Embryonic facial prominence (tissue), 1 donor: ENCODE measurements around the gene FOXA1.

Source experiments
- DNase-seq: peaks from one replicate; pipeline ENCODE4 v3.0.0-alpha.2; 2016; ENCODE audit errors: extremely low spot score

The FOXA1 gene

DNA sequence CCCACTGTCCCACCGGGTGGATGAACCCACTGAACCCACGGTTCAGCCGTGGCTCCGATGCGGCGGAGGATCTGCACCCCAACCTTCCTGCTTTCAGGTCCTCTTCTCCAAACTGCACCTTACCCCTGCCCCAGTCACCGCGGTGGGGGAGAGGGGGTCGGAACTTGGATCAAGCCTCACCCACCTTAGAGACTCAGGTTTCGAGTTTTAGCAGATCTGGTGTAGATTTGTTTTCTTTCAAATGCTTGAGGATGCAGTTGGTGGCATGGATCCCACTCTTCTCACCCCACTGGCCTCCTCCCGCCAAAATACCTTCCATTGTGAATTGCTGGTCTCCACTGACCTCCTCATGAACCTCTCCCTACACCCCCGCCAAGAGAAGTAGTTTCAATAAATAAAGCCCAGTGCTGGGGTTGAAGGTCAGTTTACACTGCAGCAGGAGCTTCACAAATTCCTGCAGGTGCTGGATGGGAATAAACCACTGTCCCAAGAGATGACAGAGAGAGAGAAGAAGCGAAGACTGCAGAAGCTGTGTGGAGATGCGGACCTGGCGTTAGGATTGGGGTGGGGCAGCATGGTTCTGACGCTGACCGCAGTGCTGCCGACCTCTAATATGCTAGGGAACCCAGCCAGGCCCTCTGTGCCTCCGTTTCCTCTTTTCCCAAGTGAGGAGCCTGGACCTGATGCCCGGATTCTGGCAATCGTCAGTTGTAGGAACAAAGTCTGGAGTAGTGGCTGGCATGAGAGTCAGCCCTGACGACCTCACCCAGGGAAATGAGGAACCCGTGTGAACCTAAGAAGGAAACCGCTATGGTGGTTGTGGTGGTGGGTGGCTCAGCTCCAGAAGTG is 7.8 kb upstream of the FOXA1 start:
- no peak for DNase-seq

DNA sequence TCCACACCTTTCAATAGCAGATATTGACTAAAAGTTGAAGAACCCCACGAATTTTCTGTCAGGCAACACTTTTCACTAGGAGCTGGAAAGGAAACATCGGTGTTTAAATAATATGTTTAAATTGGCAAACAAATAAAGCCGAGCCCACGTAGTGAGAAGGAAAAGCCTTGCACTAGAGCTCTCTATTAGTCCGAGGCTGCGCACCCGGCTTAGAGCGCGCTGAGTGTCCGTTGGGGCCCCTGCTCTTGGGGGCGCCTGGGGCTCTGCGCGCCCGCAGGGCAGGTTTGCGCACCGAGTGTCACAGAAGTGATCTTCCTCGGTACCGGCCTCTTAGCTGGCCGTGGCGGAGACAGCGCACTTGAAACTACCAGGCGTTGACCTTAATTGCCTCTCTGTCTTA is 6.8 kb upstream of the FOXA1 start:
- no peak for DNase-seq

DNA sequence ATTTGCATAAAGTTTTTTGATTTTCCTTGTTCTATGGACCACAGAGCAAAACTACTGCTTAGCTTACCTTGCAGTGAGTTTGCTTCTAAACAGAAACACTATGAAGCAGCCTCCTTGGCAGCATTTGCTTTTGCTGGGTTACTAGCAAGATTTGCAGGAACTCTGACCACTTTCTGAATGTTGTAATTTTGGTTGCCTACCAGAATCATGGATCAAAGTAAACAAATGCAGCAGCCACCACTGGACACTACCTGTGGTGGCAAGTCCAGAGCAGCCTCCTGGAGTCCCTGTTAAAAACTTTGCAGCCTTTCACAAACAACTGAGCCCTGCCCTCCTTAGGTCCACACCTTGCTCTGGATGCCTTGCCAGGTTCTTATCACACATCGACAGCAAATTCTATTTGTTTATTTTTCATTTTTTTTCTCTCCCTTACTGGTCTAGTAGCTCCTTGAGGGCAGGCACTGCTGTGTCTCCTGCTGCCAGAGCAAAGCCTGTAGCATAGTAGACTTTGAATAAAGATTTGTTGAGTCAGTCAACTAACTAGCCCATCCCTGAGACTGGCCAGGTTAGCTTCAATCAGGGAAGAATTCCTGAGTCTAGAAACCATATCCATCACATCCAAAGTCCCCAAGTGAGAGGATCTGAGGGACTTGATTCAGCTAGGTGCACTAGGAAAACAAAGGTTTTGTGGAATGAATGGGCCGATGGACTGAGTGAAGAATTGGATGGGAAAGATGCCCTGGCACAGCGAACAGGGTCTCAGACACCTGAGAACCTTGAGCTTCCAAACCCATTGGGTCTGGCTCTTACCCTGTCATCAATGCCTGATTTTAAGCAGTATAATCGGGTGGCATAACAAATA is 6.1 kb upstream of the FOXA1 start:
- no peak for DNase-seq

DNA sequence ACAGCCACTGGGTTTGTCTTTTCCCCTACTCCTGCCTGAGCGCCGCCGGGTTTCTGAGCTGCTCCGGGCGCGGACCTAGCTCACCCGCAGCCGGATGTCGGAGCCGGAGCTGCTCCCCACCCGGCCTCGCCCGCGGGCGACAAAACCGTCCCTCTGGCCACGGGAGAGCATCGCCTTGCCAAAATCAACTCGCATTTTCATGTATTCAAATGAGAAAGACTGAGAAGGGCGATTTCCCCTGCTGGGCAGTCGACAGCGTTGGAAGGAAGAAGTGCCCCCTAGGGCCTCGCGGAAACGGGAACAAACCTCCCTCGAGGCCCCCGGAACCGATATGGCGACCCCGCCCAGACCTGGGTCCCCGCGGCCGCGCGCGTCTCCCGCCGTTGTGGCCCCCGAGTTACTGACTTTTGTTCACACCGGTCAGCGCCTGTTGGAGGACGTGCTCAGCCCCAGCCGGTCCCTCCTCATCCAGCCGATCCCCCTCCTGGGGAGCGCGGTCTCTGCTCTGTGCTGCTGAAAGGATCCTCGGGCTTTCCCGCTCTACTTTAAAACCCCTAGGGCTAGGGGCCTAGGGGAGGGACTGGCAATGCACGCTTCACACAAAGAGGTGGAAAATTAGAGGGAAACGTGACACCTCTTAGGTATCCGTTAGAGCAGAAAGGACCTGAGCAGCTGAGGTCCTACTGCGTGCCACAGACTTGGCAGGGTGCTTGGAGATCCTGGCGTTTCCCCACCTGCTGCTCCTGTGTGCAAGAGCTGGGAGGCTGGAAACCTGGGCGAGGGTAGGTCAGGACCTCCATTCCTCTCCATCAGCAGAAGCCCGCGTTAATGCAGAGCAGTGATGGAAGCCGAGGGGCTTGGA is 4.7 kb upstream of the FOXA1 start:
- no peak for DNase-seq

DNA sequence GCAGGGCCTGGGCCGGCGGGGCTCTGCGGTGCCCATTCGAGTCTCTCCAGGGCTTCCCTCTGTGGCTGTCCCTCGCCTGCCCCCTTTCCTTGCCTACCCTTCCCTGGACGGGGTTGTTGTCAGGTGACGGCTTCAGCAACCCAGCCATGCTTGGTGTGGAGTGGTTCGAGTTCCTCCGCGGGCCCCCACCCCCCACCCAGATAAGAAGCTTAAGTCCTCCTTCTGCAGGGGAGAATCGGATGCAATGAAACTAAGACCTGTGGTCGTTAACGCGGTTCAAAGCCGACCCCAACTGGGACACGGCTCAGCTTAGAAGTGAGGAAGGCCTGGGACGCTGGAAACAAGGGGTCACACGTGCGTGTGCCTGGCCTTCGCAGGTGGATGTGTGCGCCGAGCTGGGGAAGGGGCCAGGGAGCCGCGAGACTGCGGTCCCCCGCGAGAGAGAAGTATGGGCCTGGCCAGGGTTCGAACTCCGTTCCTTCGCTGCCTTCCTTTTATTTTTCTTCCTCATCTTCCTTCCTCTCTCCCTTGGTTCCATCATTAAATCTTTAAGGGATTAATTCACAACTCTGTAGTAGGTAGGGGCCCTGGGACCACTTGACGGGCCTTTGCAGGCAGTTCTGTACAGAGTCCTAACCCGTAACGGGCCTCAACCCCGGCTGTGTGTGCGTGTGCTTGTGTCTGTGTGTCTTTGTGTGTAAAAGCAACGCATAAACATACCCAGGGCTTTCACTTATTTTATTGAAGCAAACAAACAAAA is 3.9 kb upstream of the FOXA1 start:
- DNase-seq: no peak

DNA sequence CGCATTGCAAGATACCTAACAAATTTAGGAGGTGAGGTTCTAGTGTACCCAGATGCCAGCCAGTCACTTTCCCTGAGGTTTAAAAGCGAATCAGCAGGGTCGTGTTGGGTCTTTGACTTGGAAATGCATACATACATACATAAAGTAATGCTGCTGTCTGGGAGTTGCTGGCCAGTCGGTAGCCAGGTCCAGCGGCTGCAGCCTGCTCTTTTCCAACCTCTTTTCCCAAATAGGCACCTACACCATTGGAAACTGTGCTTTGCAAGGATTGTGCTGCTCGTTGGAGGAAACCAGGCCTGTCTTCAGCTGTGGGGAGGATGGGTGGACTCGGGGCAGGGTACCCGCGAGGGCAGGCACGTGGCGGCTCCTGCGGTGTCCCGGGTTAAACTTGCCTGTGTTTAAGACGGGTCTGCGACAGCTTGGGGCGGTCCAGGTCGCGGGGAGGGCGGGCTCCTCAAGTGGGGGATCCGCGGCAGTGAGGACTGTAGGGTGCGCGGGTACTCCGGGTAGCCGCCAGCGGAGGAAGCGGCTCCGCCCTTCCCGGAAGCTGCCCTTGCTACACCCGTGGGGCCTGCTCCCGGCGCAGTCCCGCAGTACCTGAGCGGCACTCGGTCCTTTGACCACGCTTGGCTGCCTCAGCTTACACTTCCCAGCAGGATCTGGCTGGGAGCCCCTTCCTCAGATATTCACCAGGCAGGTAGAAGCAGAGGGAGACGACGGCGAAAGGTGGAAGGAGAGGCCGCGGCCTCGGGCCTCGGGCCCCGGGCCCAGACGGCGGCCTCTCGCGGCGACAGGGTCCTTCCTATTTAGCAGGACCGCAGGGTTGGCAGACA is 3.1 kb upstream of the FOXA1 start:
- DNase-seq: no peak

DNA sequence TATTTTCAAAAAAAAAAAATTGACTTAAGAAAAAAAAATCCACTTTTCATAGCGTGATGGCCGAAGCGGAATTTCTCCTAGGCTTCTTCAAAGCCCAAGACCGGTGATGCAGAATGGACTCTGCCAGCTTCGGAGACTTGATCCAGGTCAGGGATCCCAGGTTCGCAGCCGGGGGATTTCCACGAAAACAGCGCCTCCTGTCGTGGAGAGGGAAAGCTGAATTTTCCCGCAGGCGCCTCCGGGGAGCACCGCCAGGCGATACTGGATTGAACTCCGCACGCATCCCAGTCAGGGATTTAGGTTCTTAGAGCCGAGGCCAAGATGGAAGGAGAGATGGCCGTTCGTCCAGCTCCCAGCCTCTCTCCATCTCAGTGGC is 2.5 kb upstream of the FOXA1 start:
- no peak for DNase-seq

DNA sequence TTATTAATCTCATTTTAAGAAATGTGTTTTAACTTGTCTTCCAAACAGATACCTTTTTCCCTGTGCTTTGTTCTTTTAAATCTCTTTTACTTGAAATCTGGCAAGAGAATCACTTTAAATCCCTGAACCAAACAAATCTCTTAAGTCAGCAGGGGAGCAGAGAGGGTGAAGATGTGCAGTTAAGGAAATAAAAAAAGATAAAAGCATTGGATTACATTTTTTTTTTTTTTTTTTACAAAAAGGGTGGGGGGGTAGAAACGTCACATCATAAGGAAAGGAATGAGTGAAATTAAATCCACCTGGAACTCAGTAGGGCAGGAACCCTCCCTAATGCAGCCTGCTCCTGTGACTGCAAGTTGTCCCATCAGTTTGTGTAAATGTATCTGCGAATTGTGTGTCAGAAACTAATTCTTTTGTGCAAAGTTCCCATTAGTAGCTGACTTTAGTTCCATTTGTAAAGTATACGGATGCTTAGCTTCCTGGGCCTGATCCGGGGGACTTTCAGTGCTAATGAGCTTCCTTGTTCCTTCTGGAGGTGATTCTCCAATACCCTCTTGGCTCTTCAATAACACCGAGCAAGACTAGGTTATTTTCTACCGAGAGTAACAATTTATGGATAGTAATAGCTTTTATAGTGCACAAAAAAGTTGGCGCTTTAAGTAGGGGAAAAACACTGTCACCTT is 1.9 kb upstream of the FOXA1 start:
- no peak for DNase-seq

DNA sequence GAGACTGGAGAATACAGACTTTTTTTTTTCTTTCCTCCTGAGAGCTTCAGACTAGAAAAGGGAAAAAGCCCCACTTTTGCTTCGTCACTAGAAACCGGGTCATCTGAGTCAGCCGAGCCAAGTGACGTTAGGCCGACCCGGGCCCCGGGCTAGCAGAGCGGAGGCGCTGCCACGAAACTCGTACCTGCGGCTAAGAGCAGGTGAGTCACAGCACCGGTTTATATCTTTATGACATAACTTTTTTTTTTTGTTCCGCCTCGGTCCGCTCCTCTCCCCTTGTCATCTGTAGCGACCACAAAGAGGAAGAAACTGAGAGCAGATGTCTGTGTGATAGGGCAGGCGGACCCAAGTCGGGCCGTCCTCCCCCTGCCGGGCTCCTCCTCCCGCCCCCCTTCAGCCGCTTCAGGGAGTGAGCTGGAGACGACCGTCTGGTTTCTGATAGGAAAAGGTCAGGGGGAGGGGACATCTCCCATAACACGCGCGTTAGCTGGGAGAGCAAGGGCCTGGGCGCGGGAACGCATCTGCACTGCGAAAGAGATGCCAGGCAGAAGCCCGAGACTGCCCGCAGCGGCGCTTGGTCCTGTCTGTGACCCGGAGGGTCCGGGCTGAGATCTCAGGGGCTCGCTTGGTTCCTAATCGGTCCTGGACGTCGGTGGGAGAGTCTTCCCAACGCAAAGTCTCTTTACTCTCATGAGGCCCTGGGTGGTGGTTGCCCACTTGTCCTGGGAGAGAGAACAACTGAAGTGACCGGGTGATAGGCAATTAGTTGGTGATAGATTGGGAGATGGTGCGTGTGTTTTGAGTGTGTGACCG is 966 bp upstream of the FOXA1 start:
- no peak for DNase-seq

DNA sequence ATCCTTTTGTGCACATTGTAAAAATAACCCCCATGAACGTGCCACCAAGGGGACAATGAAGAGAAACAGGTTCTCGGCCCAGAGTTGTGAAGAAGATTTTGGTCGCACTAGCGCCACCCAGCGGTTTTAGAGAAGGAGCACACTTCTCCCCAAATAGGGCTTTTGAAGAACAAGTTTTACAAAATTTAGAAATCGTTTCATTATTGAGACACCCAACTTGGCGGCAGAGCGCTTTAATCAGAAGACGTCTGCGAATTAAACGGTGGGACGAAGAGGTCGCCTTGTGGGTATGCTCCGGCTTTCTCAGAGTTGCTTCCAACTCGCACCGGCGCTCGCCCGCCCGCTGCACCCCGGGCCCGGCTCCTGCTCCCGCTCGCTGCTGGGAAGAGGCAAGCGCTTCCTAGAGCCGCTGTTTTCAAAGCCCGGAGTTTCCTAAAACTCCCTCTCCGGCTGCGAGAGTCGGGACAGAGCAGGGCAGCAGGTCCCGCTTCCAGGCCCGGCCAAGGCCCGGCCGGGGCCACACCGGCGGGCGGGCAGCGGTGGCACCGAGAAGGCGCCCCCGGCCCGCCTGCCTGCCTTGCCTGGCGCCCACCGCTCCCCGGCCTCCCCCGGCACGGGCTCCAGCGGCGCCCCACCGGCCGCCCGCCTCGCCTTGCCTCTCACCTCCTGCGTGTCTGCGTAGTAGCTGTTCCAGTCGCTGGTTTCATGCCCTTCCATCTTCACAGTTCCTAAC is 645 bp downstream of the FOXA1 start:
- DNase-seq: peak; percentile 65

DNA sequence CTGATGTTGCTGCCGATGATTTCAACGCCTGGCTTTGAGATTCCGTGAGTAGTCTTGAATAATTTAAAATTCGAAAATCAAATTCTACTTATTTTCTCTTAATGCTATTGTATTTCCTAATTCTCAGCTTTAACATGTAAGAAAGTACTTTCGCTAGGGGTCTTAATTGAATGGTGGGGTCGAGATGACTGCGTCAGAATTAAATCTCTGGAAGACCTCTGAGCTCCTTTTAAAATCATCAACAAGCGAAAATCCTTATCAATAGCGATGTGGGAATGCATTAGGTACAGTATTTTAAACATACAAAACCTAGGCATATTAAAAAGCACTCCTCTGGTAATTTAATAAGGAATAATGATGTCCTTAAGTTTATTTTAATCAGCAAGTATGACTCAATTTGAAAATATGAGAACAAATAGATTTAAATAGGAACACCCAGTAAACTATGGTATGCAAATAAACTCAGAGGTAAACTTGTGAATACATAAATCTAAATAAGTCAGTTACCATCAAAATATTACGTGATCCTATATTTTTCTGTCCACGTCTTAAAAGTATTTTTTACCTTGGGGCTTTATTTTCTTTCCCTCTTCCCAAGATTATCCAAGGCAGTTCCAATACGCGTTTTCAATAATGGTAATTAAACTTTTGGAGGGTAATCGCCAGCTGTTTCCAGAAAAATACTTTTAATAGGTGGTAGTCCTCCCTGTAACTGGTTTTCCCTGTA is 1.4 kb downstream of the FOXA1 start:
- DNase-seq: no peak

DNA sequence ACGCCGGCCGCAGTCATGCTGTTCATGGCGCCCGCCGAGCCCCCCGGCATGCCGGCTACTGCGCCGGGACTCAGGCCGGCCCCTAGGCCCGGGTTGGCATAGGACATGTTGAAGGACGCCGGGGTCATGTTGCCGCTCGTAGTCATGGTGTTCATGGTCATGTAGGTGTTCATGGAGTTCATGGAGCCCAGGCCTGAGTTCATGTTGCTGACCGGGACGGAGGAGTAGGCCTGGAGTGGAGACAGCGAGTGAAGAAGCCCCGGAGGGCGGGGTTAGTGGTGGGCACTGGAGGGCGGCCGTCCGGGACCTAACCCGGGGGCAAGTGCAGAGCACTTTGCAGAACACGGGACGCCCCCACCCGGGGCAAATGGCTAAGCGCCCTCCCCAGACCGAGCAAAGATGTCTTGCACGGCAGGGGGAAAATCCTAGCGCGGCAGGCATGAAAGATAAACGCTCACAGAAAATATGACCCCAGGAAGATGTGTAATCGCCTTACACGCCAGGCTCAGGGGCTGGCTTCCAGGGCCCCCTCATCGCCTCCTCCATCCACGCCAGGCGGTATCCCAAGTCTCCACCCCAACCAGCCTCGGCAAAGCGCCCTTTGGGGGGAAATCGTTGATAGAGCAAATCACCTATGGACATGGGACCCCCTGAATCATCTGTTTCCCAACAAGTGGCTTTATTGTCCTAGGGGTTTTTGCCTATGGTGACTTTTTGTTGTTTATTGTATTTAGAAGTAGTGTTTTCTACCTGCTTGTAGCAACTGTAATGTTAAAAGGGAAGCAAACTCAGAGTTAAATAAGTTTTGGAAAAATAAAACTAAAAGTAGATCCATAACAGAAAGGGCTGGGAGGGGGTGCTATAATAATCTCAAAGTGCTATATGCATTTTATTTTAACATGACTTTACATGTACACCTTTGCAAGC is 2.3 kb downstream of the FOXA1 start:
- DNase-seq: no peak

DNA sequence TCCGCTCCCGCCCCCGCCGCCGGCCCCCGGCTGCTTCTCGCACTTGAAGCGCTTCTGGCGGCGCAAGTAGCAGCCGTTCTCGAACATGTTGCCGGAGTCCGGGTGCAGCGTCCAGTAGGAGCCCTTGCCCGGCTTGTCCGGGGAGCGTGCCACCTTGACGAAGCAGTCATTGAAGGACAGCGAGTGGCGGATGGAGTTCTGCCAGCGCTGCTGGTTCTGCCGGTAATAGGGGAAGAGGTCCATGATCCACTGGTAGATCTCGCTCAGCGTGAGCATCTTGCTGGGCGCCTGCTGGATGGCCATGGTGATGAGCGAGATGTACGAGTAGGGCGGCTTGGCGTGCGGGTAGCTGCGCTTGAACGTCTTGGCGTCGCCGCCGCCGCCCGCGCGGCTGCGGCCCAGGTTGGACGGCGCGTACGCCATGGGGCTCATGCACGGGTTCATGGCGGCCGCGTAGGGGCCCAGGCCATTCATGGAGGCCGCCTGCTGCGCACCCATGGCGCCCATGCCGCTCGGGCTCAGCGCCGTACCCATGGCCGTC is 3.0 kb downstream of the FOXA1 start:
- DNase-seq: no peak

DNA sequence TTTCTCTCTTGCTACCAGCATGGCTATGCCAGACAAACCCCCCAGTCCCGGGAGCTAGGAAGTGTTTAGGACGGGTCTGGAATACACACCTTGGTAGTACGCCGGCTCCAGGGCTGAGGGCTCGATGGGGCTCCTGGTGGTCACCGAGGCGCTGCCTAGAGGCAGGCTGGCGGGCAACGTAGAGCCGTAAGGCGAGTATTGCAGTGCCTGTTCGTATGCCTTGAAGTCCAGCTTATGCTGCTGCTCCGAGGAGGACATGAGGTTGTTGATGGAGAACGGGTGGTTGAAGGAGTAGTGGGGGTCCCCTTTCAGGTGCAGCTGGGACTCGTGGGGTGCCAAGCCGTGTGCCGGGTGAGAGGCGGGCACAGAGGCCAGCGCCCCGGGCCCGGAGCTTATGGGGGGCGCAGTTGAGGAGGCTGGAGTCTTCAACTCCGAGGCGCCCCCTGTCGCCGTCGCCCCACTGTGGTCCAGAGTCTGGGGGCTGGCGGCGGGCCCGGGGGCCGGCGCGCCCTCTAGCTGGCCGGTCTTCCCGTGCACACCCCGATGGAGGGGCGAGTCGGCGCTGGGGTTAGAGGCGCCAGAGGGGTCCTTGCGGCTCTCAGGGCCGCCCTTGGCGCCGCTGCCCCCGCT is 3.6 kb downstream of the FOXA1 start:
- no peak for DNase-seq

DNA sequence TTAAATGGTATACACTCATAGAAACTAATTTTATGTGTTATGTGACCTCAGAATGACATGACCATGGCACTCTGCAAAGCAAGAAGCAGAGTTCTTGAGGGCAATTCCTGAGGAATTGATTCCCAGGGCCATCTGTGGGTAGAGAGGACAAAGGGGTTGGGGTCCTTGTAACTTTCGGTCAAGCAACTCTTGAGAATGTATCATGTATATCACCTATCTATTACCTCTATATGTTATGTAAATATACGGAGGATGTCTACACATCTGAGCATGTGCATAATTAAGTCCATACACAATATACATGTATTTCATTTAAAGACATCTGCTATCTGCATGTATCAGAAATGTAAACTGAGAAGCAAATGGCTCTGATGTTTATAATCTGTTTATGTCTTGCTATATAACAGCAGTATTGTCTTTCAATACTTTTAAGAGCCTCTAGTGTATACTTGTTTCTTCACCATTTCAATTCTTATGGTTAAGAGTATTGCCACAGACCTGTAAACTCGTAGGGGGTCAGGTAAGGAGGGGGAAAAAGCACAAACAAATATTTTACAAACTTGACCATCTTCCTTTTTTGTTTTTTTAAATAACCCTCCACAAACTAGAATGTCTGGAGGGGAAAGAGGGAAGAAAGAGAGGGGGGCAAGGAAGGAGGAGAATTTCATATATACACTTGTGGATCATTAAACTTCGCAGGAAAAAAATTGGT is 4.5 kb downstream of the FOXA1 start:
- no peak for DNase-seq
